Prostate gland (tissue), 2 donors: ENCODE measurements around the gene TPRN. TPM values are rescaled to one million over a fixed set of nuclear protein-coding genes. Genes with fewer than 3 reads are reported as not detected.

Source experiments
- DNase-seq: peaks from one replicate; pipeline ENCODE4 v3.0.0-alpha.2; 2019; ENCODE audit warnings: low spot score
- H3K27ac ChIP-seq, 2 donors: fragments of 200-600 bp; sonication (generic); 2 replicates each; pipeline ENCODE4 v1.5.1; 2017 to 2019
- H3K27me3 ChIP-seq: fragments of 200-600 bp; sonication (generic); replicated peaks from 2 replicates; pipeline ENCODE4 v1.5.1; 2019; ENCODE audit not compliant: insufficient read depth
- H3K36me3 ChIP-seq, 2 donors: fragments of 200-600 bp; sonication (generic); 1 replicate in 1 of 2; 2 replicates in 1 of 2; pipeline versions ENCODE4 v1.5.1 to v1.8.1; 2017 to 2019
- H3K4me1 ChIP-seq: fragments of 200-600 bp; sonication (generic); replicated peaks from 2 replicates; pipeline ENCODE4 v1.5.1; 2019
- H3K4me3 ChIP-seq, 2 donors: fragments of 200-600 bp; sonication (generic); 2 replicates each; pipeline ENCODE4 v1.5.1; 2017 to 2019
- H3K9me3 ChIP-seq: fragments of 200-600 bp; sonication (generic); 2 replicates; pipeline ENCODE4 v1.5.1; 2017
- POLR2A ChIP-seq: fragments of 450-650 bp; IDR thresholded peaks from one replicate; pipeline ENCODE4 v1.6.1; 2016; ENCODE audit warnings: antibody characterized with exemption, mild to moderate bottlenecking
- POLR2AphosphoS5 ChIP-seq: sonication (generic); formaldehyde crosslinking; IDR thresholded peaks from one replicate; pipeline ENCODE4 v1.6.1; 2017; ENCODE audit warnings: antibody characterized with exemption
- WGBS: methylation state at CpG from one replicate; pipeline ENCODE4 v1.1.5; 2018; 5-methylcytosine and 5-hydroxymethylcytosine counted together
- intact Hi-C: fragments of 100-400 bp; cut with DNase I; formaldehyde crosslinking; loops from one replicate; pipeline ENCODE4 v1.14.2; 2022
- total RNA-seq, 2 donors: library from RNA; depleted of rRNA; stranded (reverse); fragments of >200 nt; gene quantifications; one replicate each; pipeline ENCODE4 v1.1.0, GENCODE V29; 2016
- TF ChIP-seq, protein P1 (sequence below), 4 experiments: fragments of 200-600 bp in 2 of 4; fragments of 450-650 bp in 2 of 4; sonication (generic) in 2 of 4; IDR thresholded peaks; 1 replicate in 3 of 4; 2 replicates in 1 of 4; pipeline ENCODE4 v1.5.1; 2016 to 2019; ENCODE audit warnings: antibody characterized with exemption in 4 of 4, mild to moderate bottlenecking in 2 of 4, moderate library complexity in 2 of 4

Gene TPRN
- total RNA-seq, 2 donors from 2014 or later, result 26.1 to 30.4 TPM

- intact Hi-C loops, result loop anchor here (5.0 kb wide), 1 partner anchor 113 kb away; no protein-coding TSS in a partner anchor
- peaks cover 29% of the 10 kb centered on the region for H3K4me1 ChIP-seq
- TF ChIP-seq, protein P1, sequence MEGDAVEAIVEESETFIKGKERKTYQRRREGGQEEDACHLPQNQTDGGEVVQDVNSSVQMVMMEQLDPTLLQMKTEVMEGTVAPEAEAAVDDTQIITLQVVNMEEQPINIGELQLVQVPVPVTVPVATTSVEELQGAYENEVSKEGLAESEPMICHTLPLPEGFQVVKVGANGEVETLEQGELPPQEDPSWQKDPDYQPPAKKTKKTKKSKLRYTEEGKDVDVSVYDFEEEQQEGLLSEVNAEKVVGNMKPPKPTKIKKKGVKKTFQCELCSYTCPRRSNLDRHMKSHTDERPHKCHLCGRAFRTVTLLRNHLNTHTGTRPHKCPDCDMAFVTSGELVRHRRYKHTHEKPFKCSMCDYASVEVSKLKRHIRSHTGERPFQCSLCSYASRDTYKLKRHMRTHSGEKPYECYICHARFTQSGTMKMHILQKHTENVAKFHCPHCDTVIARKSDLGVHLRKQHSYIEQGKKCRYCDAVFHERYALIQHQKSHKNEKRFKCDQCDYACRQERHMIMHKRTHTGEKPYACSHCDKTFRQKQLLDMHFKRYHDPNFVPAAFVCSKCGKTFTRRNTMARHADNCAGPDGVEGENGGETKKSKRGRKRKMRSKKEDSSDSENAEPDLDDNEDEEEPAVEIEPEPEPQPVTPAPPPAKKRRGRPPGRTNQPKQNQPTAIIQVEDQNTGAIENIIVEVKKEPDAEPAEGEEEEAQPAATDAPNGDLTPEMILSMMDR (IDR thresholded peaks at IDR 0.05), result no peak
- TF ChIP-seq POLR2A (no peak), POLR2AphosphoS5 (no peak)
- H3K36me3 ChIP-seq, result no peaks in the 10 kb centered on the region
- DNase-seq, result no peak
- peaks cover 4% of the 10 kb centered on the region for H3K27me3 ChIP-seq
- no peak overlapping the region for H3K27ac ChIP-seq
- no peak overlapping the region for H3K4me3 ChIP-seq
- no peaks in the 10 kb centered on the region for H3K9me3 ChIP-seq
- WGBS, result 75% methylated on average over 17 of the region's 18 CpGs
These were observed 34.4 kb upstream of the TPRN start for GRCh38 chr9:137234758-137235423.

DNA sequence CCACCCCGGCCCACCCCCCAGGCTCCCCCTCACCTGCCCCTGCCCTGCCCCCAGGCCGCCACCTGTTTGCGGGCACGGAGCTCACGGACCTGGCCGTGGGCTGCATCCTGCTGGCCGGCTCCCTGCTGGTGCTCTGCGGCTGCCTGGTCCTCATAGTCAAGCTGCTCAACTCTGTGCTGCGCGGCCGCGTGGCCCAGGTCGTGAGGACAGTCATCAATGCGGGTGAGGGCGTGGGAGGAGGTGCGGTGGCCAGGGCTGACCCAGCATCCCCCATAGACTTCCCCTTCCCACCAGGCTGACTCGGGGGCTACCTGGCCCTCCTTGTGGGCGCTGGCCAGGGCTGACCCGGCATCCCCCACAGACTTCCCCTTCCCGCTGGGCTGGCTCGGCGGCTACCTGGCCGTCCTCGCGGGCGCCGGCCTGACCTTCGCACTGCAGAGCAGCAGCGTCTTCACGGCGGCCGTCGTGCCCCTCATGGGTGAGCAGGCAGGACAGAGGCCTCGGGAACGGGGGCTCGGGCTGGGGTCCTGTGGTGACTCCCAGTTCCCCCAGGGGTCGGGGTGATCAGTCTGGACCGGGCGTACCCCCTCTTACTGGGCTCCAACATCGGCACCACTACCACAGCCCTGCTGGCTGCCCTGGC lies 33.6 kb upstream of the TPRN start:
- 58% methylated on average over 31 of the region's 40 CpGs for WGBS
- no peaks in the 10 kb centered on the region for H3K36me3 ChIP-seq
- H3K4me3 ChIP-seq, result no peak overlapping the region
- H3K9me3 ChIP-seq, result no peaks in the 10 kb centered on the region
- no peak overlapping the region for H3K27ac ChIP-seq
- intact Hi-C loops, result no loop called here
- H3K27me3 ChIP-seq, result peaks cover 4% of the 10 kb centered on the region
- H3K4me1 ChIP-seq, result peaks cover 26% of the 10 kb centered on the region
- no peak for TF ChIP-seq POLR2AphosphoS5
- no peak for TF ChIP-seq POLR2A
- TF ChIP-seq, protein P1 (IDR thresholded peaks at IDR 0.05), result no peak
- no peak for DNase-seq

DNA sequence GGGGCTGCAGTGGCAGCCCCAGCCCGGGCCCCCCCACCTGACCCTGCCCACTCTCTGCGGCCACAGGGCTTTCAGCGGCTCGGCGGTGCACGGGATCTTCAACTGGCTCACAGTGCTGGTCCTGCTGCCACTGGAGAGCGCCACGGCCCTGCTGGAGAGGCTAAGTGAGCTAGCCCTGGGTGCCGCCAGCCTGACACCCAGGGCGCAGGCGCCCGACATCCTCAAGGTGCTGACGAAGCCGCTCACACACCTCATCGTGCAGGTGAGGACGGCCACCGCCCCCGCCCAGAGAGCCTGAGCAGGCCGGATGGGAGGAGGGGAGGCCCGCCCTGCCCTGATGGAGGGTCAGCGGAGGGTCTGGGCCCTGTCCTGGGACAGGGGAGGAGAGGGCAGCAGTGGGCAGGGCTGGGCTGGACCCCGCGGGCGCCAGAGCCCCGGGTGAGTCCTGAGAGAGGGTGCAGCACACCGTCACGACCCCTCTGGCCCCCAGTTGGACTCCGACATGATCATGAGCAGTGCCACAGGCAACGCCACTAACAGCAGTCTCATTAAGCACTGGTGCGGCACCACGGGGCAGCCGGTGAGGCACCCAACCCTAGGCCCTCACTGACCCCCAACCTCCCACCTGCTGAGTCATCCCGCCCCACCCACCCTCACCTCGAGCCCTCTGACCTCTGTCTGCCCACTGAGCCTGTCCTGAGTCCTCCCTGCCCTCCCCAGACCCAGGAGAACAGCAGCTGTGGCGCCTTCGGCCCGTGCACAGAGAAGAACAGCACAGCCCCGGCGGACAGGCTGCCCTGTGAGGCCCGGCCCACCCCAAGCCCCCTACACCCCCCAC lies 32.8 kb upstream of the TPRN start:
- intact Hi-C loops, result no loop called here
- H3K27me3 ChIP-seq, result peaks cover 4% of the 10 kb centered on the region
- WGBS, result 68% methylated on average over 40 of the region's 40 CpGs

GRCh38 chr9:137232510-137232909 lies 32.0 kb upstream of the TPRN start:
- Histone ChIP-seq H3K27me3 (peaks cover 4% of the 10 kb centered on the region), H3K4me1 (peaks cover 20% of the 10 kb centered on the region), H3K36me3 (no peaks in the 10 kb centered on the region), H3K4me3 (no peak overlapping the region), H3K27ac (no peak overlapping the region), H3K9me3 (no peaks in the 10 kb centered on the region)
- WGBS, result 69% methylated on average over 22 of the region's 24 CpGs
- intact Hi-C loops, result no loop called here
- no peak for DNase-seq
- TF ChIP-seq POLR2AphosphoS5 (no peak), POLR2A (no peak)
- TF ChIP-seq, protein P1 (IDR thresholded peaks at IDR 0.05), result no peak

More for the DNA sequence above, 32.8 kb upstream of the TPRN start:
- Histone ChIP-seq H3K27ac (no peak overlapping the region), H3K36me3 (no peaks in the 10 kb centered on the region), H3K4me1 (peaks cover 23% of the 10 kb centered on the region), H3K9me3 (no peaks in the 10 kb centered on the region), H3K4me3 (no peak overlapping the region)
- DNase-seq, result no peak
- TF ChIP-seq POLR2AphosphoS5 (no peak), POLR2A (no peak)
- TF ChIP-seq, protein P1 (IDR thresholded peaks at IDR 0.05), result no peak
